Upper lobe of left lung (tissue), 4 donors: ENCODE results near the gene BBIP1.

ENCODE experiments used
- EP300 ChIP-seq, 4 donors: sonication (generic); formaldehyde crosslinking; IDR thresholded peaks; one replicate each; pipeline ENCODE4 v1.5.1; 2017; ENCODE audit warnings: antibody characterized with exemption in 4 of 4, control low read depth in 2 of 4
- POLR2A ChIP-seq, 4 donors: fragments of 450-650 bp; IDR thresholded peaks; one replicate each; pipeline ENCODE4 v1.5.1; 2016 to 2017; ENCODE audit warnings: antibody characterized with exemption in 4 of 4, mild to moderate bottlenecking in 2 of 4
- POLR2AphosphoS5 ChIP-seq, 2 donors: sonication (generic); formaldehyde crosslinking; IDR thresholded peaks; one replicate each; pipeline ENCODE4 v1.5.1; 2017; ENCODE audit warnings: antibody characterized with exemption in 2 of 2
- TF ChIP-seq, protein P1 (sequence below), 6 experiments: fragments of 450-650 bp in 4 of 6; fragments of 200-600 bp in 2 of 6; sonication (generic) in 2 of 6; IDR thresholded peaks; one replicate each; pipeline ENCODE4 v1.5.1; 2016 to 2019; ENCODE audit warnings: antibody characterized with exemption in 6 of 6

DNA sequence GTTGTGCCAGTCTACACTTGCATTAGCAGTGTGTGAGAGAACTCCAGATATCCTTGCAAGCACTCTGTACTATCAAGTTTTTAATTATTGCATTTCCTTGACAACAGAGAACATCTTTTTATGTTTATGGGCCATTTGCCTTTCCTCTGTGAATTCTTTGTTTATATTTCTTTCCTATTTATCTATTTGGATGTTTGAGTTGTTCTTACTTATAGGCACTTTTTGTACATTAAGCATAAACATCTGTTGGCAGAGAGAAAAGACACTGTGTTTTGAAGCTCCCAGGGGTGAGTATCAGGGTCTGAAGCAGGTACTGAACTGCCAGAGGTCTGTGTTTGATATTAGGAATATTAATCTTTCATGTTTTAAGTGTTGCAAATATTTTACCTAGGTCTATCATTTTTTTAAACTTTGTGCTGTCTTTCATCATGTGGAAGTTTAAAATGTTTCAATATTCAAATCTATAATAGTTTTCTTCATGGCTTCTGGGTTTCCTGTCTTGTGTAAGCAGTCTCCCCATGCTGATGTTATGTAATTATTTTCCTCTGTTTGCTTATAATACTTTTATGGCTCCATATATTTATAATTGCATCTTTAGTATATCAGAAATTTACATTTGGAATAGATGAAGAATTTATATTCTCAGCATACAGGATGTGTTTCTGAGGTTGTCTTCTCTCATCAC lies 64.9 kb downstream of the BBIP1 start:
- TF ChIP-seq, protein P1, sequence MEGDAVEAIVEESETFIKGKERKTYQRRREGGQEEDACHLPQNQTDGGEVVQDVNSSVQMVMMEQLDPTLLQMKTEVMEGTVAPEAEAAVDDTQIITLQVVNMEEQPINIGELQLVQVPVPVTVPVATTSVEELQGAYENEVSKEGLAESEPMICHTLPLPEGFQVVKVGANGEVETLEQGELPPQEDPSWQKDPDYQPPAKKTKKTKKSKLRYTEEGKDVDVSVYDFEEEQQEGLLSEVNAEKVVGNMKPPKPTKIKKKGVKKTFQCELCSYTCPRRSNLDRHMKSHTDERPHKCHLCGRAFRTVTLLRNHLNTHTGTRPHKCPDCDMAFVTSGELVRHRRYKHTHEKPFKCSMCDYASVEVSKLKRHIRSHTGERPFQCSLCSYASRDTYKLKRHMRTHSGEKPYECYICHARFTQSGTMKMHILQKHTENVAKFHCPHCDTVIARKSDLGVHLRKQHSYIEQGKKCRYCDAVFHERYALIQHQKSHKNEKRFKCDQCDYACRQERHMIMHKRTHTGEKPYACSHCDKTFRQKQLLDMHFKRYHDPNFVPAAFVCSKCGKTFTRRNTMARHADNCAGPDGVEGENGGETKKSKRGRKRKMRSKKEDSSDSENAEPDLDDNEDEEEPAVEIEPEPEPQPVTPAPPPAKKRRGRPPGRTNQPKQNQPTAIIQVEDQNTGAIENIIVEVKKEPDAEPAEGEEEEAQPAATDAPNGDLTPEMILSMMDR (IDR thresholded peaks at IDR 0.05) = no peak
- TF ChIP-seq EP300 (IDR thresholded peaks at IDR 0.05) (no peak), POLR2AphosphoS5 (IDR thresholded peaks at IDR 0.05) (no peak), POLR2A (IDR thresholded peaks at IDR 0.05) (no peak)
